Astrocyte (in vitro differentiated cells and primary cell): ENCODE data around the gene CAPN12.

Source experiments
- EZH2 ChIP-seq: IDR thresholded peaks from 2 replicates; pipeline ENCODE4 v1.6.1; 2012; ENCODE audit warnings: mild to moderate bottlenecking, low read length, inconsistent platforms; ENCODE audit not compliant: insufficient read depth
- TF ChIP-seq, protein P1 (sequence below): IDR thresholded peaks from 2 replicates; pipeline ENCODE4 v1.5.1; 2011; ENCODE audit warnings: low read depth, mild to moderate bottlenecking, inconsistent platforms, low read length, moderate library complexity; ENCODE audit not compliant: insufficient read depth

DNA sequence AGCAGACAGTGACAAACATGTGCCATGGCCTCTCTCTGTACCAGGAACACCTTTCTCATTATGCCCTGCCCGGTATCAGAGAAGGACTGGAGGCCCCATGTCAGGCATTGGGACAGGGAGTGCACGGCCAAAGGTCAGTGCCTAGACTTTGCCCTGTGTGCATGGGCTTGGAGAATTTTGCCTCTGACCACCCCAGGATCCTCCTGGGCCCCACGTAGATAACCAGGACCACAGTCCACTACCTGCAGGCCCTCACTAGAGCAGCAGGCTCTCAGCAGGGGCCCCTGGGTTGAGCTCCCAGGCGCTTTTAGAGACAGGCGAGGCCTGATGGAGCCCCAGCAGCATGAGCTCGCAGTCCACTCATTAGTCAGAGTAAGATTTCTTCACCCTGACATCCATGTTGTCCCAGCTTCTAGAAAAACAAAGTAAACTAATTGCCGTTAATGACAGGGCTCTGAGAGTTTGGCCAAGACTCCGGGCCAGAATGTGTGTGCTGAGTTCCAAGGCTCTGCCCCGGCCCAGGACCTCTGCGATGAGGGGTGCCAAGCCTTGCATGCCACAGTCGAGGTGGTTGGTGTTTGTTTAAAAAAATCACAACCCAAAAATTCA lies 42.7 kb downstream of the CAPN12 start:
- TF ChIP-seq, protein P1, sequence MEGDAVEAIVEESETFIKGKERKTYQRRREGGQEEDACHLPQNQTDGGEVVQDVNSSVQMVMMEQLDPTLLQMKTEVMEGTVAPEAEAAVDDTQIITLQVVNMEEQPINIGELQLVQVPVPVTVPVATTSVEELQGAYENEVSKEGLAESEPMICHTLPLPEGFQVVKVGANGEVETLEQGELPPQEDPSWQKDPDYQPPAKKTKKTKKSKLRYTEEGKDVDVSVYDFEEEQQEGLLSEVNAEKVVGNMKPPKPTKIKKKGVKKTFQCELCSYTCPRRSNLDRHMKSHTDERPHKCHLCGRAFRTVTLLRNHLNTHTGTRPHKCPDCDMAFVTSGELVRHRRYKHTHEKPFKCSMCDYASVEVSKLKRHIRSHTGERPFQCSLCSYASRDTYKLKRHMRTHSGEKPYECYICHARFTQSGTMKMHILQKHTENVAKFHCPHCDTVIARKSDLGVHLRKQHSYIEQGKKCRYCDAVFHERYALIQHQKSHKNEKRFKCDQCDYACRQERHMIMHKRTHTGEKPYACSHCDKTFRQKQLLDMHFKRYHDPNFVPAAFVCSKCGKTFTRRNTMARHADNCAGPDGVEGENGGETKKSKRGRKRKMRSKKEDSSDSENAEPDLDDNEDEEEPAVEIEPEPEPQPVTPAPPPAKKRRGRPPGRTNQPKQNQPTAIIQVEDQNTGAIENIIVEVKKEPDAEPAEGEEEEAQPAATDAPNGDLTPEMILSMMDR: no peak
- no peak for TF ChIP-seq EZH2
